ENCODE data around the gene FLOT1.
A peak's percentile ranks its signal among the peaks of the same experiment; 100 is the strongest.
"Not testable (repeated sequence)": the region's sequence is repeated elsewhere in the genome, so short reads cannot be mapped to it uniquely, and the experiment has no call there.

FLOT1 gene

GRCh38 chr6:30721198-30722024 lies 21.1 kb downstream of the FLOT1 start:
- DNase-seq, result peak; percentile 96

- peak; percentile 71 for DNase-seq
These were observed 21.7 kb downstream of the FLOT1 start for GRCh38 chr6:30720738-30721197.

GRCh38 chr6:30719791-30720737 lies 22.4 kb downstream of the FLOT1 start, which contains the start of gene TUBB:
Gene TUBB, plus strand, starts transcription at chr6:30720352. Its CDS starts 155 bp downstream, at chr6:30720507.
- peak; percentile 94 for DNase-seq

GRCh38 chr6:30719356-30719755 lies 23.1 kb downstream of the FLOT1 start:
- DNase-seq, result no peak

GRCh38 chr6:30717845-30718720 lies 24.4 kb downstream of the FLOT1 start:
- not testable (repeated sequence) for DNase-seq

- peak; percentile 99 for DNase-seq
These were observed 25.2 kb downstream of the FLOT1 start, which contains the start of gene MDC1 for GRCh38 chr6:30717129-30717844. Gene MDC1, minus strand, starts transcription at chr6:30717281. Its CDS starts 2,106 bp downstream, at chr6:30715175.

GRCh38 chr6:30716879-30717128 lies 25.7 kb downstream of the FLOT1 start:
- no peak for DNase-seq

GRCh38 chr6:30714263-30714662 lies 28.2 kb downstream of the FLOT1 start:
- no peak for DNase-seq

GRCh38 chr6:30712441-30712945 lies 30.0 kb downstream of the FLOT1 start:
- no peak for DNase-seq

- no peak for DNase-seq
These were observed 30.6 kb downstream of the FLOT1 start for GRCh38 chr6:30711758-30712380.

GRCh38 chr6:30709101-30709868 lies 33.2 kb downstream of the FLOT1 start:
- DNase-seq, result no peak

- peak; percentile 40 for DNase-seq
These were observed 35.1 kb downstream of the FLOT1 start for GRCh38 chr6:30707281-30707850.

- no peak for DNase-seq
These were observed 36.9 kb downstream of the FLOT1 start for GRCh38 chr6:30705620-30706019.

- DNase-seq, result no peak
These were observed 38.7 kb downstream of the FLOT1 start for GRCh38 chr6:30703821-30704220.

GRCh38 chr6:30703011-30703410 lies 39.5 kb downstream of the FLOT1 start:
- DNase-seq, result no peak

- DNase-seq, result no peak
These were observed 42.1 kb downstream of the FLOT1 start for GRCh38 chr6:30700340-30700739.

- DNase-seq, result no peak
These were observed 46.1 kb downstream of the FLOT1 start for GRCh38 chr6:30696432-30696831.

- no peak for DNase-seq
These were observed 51.2 kb downstream of the FLOT1 start for GRCh38 chr6:30691208-30691847.

- DNase-seq, result peak; percentile 95
These were observed 51.9 kb downstream of the FLOT1 start, which contains the start of gene NRM for GRCh38 chr6:30690403-30691207. Gene NRM, minus strand, starts transcription at chr6:30690984. Its CDS starts 10 bp downstream, at chr6:30690974.
